Neural progenitor cell (in vitro differentiated cells): ENCODE data around the gene MSANTD1. TPM values are rescaled to one million over a fixed set of nuclear protein-coding genes. Genes with fewer than 3 reads are reported as not detected.

Source experiments
- DNase-seq: peaks from one replicate; pipeline ENCODE4 v3.0.0-alpha.2; 2016; ENCODE audit warnings: low spot score
- H2AFZ ChIP-seq: fragments of 200-600 bp; sonication (generic); replicated peaks from 2 replicates; pipeline ENCODE4 v1.6.1; 2016; ENCODE audit warnings: antibody characterized with exemption
- H3F3A ChIP-seq: fragments of 200-600 bp; sonication (generic); 2 replicates; pipeline ENCODE4 v1.6.1; 2016; ENCODE audit warnings: antibody characterized with exemption, low read depth
- H3K27ac ChIP-seq: fragments of 200-600 bp; sonication (generic); 2 replicates; pipeline ENCODE4 v1.5.1; 2016; ENCODE audit warnings: mild to moderate bottlenecking
- H3K27me3 ChIP-seq: fragments of 200-600 bp; sonication (generic); 2 replicates; pipeline ENCODE4 v1.6.1; 2016; ENCODE audit warnings: mild to moderate bottlenecking, moderate library complexity
- H3K36me3 ChIP-seq: fragments of 200-600 bp; sonication (generic); 2 replicates; pipeline ENCODE4 v1.5.1; 2016
- H3K4me1 ChIP-seq: fragments of 200-600 bp; sonication (generic); 2 replicates; pipeline ENCODE4 v1.6.1; 2016; ENCODE audit warnings: mixed run types
- H3K4me2 ChIP-seq: fragments of 200-600 bp; sonication (generic); 2 replicates; pipeline ENCODE4 v1.6.1; 2016
- H3K4me3 ChIP-seq: fragments of 200-600 bp; sonication (generic); 2 replicates; pipeline ENCODE4 v1.5.1; 2016
- H3K79me2 ChIP-seq: fragments of 200-600 bp; sonication (generic); 2 replicates; pipeline ENCODE4 v1.6.1; 2016; ENCODE audit warnings: low read depth
- H3K9ac ChIP-seq: fragments of 200-600 bp; sonication (generic); 2 replicates; pipeline ENCODE4 v1.6.1; 2016
- H3K9me3 ChIP-seq: fragments of 200-600 bp; sonication (generic); 2 replicates; pipeline ENCODE4 v1.5.1; 2016; ENCODE audit warnings: low read depth
- H4K20me1 ChIP-seq: fragments of 200-600 bp; sonication (generic); 2 replicates; pipeline ENCODE4 v1.6.1; 2016; ENCODE audit warnings: low read depth
- H3K27ac Mint-ChIP-seq: 3 replicates; pipeline ENCODE4 v1.8.0; 2021; ENCODE audit warnings: mixed read lengths
- H3K27me3 Mint-ChIP-seq: 2 replicates; pipeline ENCODE4 v1.8.0; 2022; ENCODE audit warnings: low read depth, mild to moderate bottlenecking, inconsistent platforms, moderate library complexity, mixed read lengths; ENCODE audit not compliant: insufficient read depth
- H3K36me3 Mint-ChIP-seq: 3 replicates; pipeline ENCODE4 v1.8.0; 2021; ENCODE audit warnings: mixed read lengths
- H3K4me1 Mint-ChIP-seq: 3 replicates; pipeline ENCODE4 v1.8.0; 2021; ENCODE audit warnings: mixed read lengths
- H3K4me3 Mint-ChIP-seq: 3 replicates; pipeline ENCODE4 v1.8.0; 2021; ENCODE audit warnings: mild to moderate bottlenecking, moderate library complexity, mixed read lengths
- H3K9me3 Mint-ChIP-seq: 3 replicates; pipeline ENCODE4 v1.8.0; 2020; ENCODE audit warnings: mixed read lengths
- EZH2 ChIP-seq: fragments of 200-600 bp; sonication (generic); IDR thresholded peaks from 2 replicates; pipeline ENCODE4 v1.6.1; 2017; ENCODE audit warnings: antibody characterized with exemption, mild to moderate bottlenecking, moderate library complexity
- EZH2phosphoT487 ChIP-seq: fragments of 200-600 bp; sonication (generic); IDR thresholded peaks from 2 replicates; pipeline ENCODE4 v1.6.1; 2017; ENCODE audit warnings: antibody characterized with exemption
- total RNA-seq: library from RNA; depleted of rRNA; stranded (reverse); fragments of >200 nt; gene quantifications from 2 replicates; pipeline ENCODE4 v1.2.3, GENCODE V29; 2015; ENCODE audit warnings: low replicate concordance
- TF ChIP-seq, protein P1 (sequence below): fragments of 200-600 bp; sonication (generic); IDR thresholded peaks from 2 replicates; pipeline ENCODE4 v1.5.1; 2017; ENCODE audit warnings: antibody characterized with exemption, mild to moderate bottlenecking

The MSANTD1 gene
- total RNA-seq, 1 donor from 2014 or later = 0.17 TPM

DNA sequence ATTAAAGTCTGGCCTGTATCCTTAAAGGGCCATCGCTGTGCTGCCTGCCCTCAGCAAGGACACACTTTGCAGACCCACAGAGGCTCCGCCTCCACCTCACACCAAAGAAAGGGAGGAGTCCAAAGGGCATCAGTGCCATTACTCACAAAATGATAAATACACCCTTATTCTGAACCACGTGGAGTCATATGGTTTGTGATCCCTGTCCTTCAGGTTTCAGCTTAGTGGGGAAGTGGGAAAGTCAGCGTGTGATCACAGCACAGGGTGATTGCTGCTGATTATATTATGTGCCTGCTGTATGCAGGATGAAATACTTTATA is 35.9 kb upstream of the MSANTD1 start:
- Histone ChIP-seq H3K9me3 (no peaks in the 10 kb centered on the region), H3K4me1 (no peaks in the 10 kb centered on the region), H3K79me2 (no peaks in the 10 kb centered on the region), H3K27ac (no peak overlapping the region), H3K4me2 (no peak overlapping the region), H4K20me1 (no peaks in the 10 kb centered on the region), H3F3A (no peaks in the 10 kb centered on the region), H3K36me3 (no peaks in the 10 kb centered on the region), H2AFZ (no peak overlapping the region), H3K9ac (no peak overlapping the region), H3K27me3 (no peaks in the 10 kb centered on the region), H3K4me3 (no peak overlapping the region)
- Mint-ChIP-seq H3K4me1 (peaks cover 3% of the 10 kb centered on the region), H3K27me3 (peaks cover 2% of the 10 kb centered on the region), H3K4me3 (no peak overlapping the region), H3K36me3 (peaks cover 48% of the 10 kb centered on the region), H3K27ac (no peak overlapping the region), H3K9me3 (no peaks in the 10 kb centered on the region)
- TF ChIP-seq EZH2phosphoT487 = no peak
- TF ChIP-seq, protein P1, sequence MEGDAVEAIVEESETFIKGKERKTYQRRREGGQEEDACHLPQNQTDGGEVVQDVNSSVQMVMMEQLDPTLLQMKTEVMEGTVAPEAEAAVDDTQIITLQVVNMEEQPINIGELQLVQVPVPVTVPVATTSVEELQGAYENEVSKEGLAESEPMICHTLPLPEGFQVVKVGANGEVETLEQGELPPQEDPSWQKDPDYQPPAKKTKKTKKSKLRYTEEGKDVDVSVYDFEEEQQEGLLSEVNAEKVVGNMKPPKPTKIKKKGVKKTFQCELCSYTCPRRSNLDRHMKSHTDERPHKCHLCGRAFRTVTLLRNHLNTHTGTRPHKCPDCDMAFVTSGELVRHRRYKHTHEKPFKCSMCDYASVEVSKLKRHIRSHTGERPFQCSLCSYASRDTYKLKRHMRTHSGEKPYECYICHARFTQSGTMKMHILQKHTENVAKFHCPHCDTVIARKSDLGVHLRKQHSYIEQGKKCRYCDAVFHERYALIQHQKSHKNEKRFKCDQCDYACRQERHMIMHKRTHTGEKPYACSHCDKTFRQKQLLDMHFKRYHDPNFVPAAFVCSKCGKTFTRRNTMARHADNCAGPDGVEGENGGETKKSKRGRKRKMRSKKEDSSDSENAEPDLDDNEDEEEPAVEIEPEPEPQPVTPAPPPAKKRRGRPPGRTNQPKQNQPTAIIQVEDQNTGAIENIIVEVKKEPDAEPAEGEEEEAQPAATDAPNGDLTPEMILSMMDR = no peak
- TF ChIP-seq EZH2 = no peak
- DNase-seq = no peak

DNA sequence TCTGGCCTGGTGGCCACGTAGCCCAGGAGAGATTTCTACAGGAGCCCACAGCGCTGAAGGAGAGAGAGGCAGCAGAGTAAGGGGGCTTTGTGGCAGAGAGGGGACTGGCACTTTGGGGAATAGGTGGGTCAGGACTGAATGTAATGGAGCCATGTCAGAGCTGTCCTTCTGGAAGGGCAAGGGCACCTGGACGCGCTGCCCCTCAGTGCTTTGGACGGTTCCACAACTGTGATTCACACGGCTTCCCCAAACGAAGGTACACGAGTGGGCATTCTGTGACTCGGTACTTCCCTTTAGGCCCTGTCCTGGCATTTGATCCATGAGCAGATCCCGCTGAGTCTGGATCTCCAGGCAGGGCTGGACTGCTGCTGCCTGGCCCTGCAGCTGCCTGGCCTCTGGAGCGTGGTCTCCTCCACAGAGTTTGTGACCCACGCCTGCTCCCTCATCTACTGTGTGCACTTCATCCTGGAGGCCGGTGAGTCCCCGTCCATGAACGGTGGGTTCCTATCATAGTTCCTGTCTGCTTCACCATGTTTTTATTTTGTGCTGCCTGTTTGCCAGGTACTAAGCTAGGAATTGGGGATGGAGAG is 35.2 kb upstream of the MSANTD1 start:
- Mint-ChIP-seq H3K36me3 (peaks cover 46% of the 10 kb centered on the region), H3K4me3 (no peak overlapping the region), H3K27me3 (peaks cover 2% of the 10 kb centered on the region), H3K27ac (no peak overlapping the region), H3K4me1 (no peaks in the 10 kb centered on the region), H3K9me3 (no peaks in the 10 kb centered on the region)
- H3K9me3 ChIP-seq = no peaks in the 10 kb centered on the region
- no peaks in the 10 kb centered on the region for H3K79me2 ChIP-seq
- DNase-seq = no peak
- TF ChIP-seq EZH2 = no peak
- TF ChIP-seq, protein P1 = no peak
- no peak for TF ChIP-seq EZH2phosphoT487
- no peaks in the 10 kb centered on the region for H3F3A ChIP-seq
- H3K27ac ChIP-seq = no peak overlapping the region
- H2AFZ ChIP-seq = no peak overlapping the region
- H3K4me2 ChIP-seq = no peak overlapping the region
- H3K9ac ChIP-seq = no peak overlapping the region
- H3K27me3 ChIP-seq = no peaks in the 10 kb centered on the region
- H3K4me1 ChIP-seq = peaks cover under 1% of the 10 kb centered on the region
- H4K20me1 ChIP-seq = peaks cover 4% of the 10 kb centered on the region
- no peaks in the 10 kb centered on the region for H3K36me3 ChIP-seq
- no peak overlapping the region for H3K4me3 ChIP-seq

DNA sequence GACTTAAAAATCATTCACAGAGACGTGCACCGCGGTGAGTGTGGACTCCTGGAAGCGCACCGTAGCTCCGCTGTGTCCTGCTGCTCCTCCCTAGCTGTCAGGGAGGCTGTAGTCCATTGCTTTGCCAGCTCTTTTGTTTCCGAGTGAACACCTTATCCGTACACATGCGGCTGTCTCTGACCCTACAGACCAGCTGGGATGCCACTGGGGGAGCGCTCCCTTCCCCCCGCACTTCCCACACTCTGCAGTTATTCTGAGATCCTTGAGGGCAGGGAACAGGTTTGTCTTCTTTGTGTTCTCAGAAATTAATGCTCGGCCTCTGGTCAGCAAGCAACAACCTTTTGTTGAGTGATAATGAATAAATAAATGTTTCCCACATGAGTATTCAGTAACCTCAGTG is 33.7 kb upstream of the MSANTD1 start:
- Histone ChIP-seq H3F3A (no peaks in the 10 kb centered on the region), H3K4me1 (peaks cover 11% of the 10 kb centered on the region), H3K27ac (no peak overlapping the region), H4K20me1 (peaks cover 15% of the 10 kb centered on the region), H3K79me2 (no peaks in the 10 kb centered on the region), H3K27me3 (no peaks in the 10 kb centered on the region), H3K9ac (no peak overlapping the region), H3K4me2 (no peak overlapping the region), H3K36me3 (no peaks in the 10 kb centered on the region), H3K9me3 (no peaks in the 10 kb centered on the region), H2AFZ (no peak overlapping the region), H3K4me3 (no peak overlapping the region)
- H3K36me3 Mint-ChIP-seq = peaks cover 36% of the 10 kb centered on the region
- peaks cover 2% of the 10 kb centered on the region for H3K27me3 Mint-ChIP-seq
- no peak for TF ChIP-seq EZH2phosphoT487
- TF ChIP-seq, protein P1 = no peak
- no peak for TF ChIP-seq EZH2
- no peaks in the 10 kb centered on the region for H3K4me1 Mint-ChIP-seq
- DNase-seq = no peak
- no peak overlapping the region for H3K4me3 Mint-ChIP-seq
- H3K27ac Mint-ChIP-seq = no peak overlapping the region
- H3K9me3 Mint-ChIP-seq = no peaks in the 10 kb centered on the region
